GM12801 (cell line): Measurements from ENCODE around the gene MED25.

ENCODE experiments used
- TF ChIP-seq, protein P1 (sequence below): IDR thresholded peaks from one replicate; pipeline ENCODE4 v1.5.1; 2011; ENCODE audit warnings: control low read depth; ENCODE audit not compliant: insufficient read length; ENCODE audit errors: extremely low read depth

The MED25 gene

DNA sequence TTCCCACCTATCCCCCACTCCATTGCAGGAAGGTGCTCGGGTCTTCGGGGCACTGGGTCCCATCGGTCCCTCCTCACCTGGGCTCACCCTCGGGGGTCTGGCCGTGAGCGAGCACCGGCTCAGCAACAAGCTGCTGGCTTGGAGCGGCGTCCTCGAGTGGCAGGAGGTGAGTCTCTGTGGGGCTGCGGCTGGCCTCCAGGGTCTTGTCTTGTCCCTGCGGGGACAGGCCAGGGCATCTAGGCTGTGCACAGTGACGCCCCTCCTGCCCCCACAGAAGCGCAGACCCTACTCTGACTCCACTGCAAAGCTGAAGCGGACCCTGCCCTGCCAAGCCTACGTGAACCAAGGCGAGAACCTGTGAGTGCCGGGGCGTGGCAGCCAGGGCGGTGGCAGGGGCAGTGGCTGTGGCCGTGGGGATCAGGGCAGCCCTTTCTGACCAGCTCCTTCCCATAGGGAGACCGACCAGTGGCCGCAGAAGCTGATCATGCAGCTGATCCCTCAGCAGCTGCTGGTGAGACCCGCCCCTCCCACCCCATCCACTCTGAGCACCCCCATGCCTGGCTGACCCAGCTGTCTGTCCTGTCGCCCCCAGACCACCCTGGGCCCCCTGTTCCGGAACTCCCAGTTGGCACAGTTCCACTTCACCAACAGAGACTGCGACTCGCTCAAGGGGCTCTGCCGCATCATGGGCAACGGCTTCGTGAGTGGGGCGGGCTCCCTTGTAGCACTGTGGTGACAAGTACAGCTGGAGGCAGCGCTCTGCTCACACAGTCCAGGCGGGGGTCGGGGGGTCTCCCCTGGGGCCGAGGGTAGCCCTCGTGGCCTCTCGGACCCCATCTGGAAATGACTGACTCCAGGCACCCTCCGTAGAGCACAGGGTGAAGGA is 36.5 kb downstream of the MED25 start:
- TF ChIP-seq, protein P1, sequence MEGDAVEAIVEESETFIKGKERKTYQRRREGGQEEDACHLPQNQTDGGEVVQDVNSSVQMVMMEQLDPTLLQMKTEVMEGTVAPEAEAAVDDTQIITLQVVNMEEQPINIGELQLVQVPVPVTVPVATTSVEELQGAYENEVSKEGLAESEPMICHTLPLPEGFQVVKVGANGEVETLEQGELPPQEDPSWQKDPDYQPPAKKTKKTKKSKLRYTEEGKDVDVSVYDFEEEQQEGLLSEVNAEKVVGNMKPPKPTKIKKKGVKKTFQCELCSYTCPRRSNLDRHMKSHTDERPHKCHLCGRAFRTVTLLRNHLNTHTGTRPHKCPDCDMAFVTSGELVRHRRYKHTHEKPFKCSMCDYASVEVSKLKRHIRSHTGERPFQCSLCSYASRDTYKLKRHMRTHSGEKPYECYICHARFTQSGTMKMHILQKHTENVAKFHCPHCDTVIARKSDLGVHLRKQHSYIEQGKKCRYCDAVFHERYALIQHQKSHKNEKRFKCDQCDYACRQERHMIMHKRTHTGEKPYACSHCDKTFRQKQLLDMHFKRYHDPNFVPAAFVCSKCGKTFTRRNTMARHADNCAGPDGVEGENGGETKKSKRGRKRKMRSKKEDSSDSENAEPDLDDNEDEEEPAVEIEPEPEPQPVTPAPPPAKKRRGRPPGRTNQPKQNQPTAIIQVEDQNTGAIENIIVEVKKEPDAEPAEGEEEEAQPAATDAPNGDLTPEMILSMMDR: no peak

DNA sequence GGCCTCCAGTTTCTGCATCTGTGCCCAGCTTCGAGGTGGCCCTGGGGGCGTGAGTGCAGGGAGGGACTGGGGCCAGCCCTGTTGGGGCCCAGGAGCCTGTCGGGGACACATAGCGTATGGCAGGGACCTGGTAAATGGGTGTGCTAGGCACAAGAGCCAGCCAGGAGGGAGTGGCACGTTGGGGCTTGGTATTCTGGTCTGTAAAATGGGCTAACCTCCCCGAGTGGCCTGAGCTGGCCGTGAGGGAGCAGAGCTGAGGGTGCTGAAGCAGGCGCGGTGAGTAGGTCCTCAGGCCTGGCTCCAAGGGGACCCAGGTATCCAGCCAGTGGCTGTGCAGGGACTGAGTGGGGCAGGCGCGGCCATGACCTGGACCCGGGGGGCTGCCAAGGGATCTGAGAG is 37.2 kb downstream of the MED25 start:
- TF ChIP-seq, protein P1: no peak

DNA sequence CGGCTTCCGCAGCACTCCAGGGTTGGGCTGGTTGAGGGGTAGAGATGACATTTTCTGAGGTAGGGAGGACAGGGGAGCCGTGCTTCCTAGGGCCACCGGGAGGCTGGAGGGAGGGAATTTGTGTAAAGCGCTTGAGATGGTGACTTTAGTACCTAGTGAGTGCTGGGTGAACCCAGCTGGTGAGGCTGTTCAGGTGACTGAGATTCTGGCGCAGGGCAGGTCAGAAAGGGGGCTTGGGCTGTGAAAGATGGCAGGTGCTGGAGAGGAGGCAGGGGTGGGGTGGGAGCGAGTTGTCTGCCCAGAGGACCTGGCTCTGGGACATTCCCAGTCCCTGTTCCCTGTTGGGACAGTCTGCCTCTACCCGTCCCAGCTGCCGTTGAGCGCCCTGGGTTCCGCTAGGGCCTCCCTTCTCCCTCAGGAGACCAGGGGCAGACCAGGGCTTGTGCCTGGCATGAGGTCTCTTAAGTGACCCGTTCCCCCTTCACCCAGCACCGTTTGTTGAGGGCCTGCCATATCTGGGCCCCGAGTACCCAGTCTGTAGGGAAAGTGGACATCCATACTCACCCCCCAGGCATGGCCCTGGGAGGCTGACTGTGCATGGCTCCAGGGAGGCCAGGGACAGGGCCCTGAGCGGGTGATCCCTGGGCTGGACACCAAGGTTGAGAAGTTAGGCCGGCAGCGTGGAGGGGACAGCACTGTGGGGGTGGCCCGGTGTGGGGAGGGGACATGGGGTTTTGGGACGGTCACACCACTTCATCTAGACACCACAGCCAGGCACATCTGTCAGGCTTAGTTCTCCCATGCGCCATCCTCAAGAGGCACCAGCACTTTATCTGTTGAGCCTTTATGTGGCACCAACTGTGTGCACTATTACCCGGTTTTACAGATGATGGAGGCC is 37.8 kb downstream of the MED25 start:
- TF ChIP-seq, protein P1: no peak

DNA sequence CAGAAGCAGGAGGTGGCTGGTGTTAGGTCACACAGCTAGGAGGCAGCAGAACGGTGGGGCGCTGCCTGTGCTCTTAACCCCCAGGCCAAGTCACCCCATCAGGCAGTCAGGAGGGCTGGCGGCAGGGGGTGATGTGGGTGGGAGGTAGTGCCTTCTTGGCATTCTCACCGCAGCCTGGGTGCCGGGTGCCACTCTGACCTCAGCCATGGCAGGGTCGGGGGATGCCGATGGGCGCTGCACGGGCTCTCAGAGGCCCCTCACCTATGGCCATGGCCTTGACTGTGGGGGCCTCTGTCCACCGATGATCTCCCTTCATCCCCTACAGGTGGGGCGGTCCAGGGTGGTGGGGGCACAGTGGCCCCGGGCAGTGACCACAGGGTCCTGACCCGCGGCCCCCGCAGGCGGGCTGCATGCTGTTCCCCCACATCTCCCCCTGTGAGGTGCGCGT is 38.5 kb downstream of the MED25 start:
- TF ChIP-seq, protein P1: no peak

DNA sequence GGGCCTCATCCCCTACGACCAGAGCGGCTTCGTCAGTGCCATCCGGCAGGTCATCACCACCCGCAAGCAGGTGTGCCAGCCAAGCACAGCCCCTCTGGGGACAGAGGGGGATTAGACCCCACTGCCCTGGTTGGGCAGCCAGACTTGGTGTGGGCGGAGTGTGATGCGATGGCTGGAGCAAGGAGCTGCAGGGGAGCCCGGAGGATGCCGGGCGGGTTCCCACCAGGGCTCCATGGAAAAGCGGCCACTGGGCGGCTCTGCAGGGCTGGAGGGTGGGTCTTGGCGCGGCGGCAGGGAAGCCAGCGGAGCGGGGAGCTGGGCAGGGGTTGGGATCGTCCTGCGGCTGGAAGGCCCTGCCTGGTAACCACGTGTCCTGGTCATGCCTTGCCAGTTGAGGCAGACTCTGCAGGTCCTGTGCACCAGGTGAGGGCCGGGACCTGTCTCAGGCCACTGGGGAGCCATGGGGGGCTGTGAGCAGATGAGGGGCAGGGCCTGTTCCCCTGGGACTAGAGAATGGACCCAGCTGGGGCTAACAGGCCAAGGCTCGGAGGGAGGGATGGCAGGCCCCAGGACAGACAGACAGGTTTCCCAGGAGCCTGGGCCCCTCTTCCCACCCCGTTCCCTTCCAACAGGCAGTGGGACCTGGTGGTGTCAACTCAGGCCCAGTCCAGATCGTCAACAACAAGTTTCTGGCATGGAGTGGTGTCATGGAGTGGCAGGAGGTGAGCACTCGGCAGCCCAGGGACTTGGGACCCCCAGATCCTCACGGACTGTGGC is 39.2 kb downstream of the MED25 start:
- TF ChIP-seq, protein P1: no peak

DNA sequence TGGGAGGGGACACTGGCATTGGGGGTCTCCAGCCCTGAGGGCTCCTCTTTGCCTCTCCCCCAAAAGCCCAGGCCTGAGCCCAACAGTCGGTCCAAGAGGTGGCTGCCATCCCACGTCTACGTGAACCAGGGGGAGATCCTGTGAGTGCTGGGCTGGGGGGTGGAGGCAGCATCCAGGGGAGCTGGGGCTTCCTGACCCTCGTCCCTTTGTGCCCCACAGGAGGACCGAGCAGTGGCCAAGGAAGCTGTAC is 39.7 kb downstream of the MED25 start:
- TF ChIP-seq, protein P1: no peak
